ENCODE data around the gene NFE2L3. TPM values are rescaled to one million over a fixed set of nuclear protein-coding genes. Genes with fewer than 3 reads are reported as not detected.

NFE2L3 gene
- total and polyA plus RNA-seq, 2 of the 8 experiments (the other 6 are each of a cell fraction or from before 2014, with no cell fraction given): 64.9 to 76.5 TPM

GRCh38 chr7:26135076-26135475, 16.9 kb upstream of the NFE2L3 start (continued):
- no peak for TF ChIP-seq GTF2F1 (IDR thresholded peaks at IDR 0.05; ENCODE audit: borderline replicate concordance, low read depth, low read length)
- no peak for TF ChIP-seq SP2 (IDR thresholded peaks at IDR 0.05; ENCODE audit: low read length)
- TF ChIP-seq KDM4A (IDR thresholded peaks at IDR 0.05; ENCODE audit: low read depth, low read length, severe bottlenecking): no peak
- TF ChIP-seq SP1 (IDR thresholded peaks at IDR 0.05; ENCODE audit: low read depth, low read length): no peak
- no peak for TF ChIP-seq CTCF (IDR thresholded peaks at IDR 0.05; ENCODE audit: control extremely low read depth in 1 of 3, insufficient read depth in 1 of 3, low read depth in 1 of 3, low read length in 3 of 3)
